Tongue (tissue), 2 donors: ENCODE results near the gene ST3GAL2. TPM values are rescaled to one million over a fixed set of nuclear protein-coding genes. Genes with fewer than 3 reads are reported as not detected.
"Not testable (repeated sequence)": the region's sequence is repeated elsewhere in the genome, so short reads cannot be mapped to it uniquely, and the experiment has no call there.

Source experiments
- DNase-seq: peaks from one replicate; pipeline ENCODE4 v3.0.0-alpha.2; 2015
- total RNA-seq: library from RNA; depleted of rRNA; stranded (reverse); fragments of >200 nt; gene quantifications from one replicate; pipeline ENCODE4 v1.2.3, GENCODE V29; 2014

The ST3GAL2 gene
- total RNA-seq, 1 donor from 2014 or later = 35.8 TPM

GRCh38 chr16:70417661-70418060, 21.2 kb downstream of the ST3GAL2 start:
- no peak for DNase-seq

- DNase-seq = no peak
These were observed 21.9 kb downstream of the ST3GAL2 start for GRCh38 chr16:70416748-70417616.

DNA sequence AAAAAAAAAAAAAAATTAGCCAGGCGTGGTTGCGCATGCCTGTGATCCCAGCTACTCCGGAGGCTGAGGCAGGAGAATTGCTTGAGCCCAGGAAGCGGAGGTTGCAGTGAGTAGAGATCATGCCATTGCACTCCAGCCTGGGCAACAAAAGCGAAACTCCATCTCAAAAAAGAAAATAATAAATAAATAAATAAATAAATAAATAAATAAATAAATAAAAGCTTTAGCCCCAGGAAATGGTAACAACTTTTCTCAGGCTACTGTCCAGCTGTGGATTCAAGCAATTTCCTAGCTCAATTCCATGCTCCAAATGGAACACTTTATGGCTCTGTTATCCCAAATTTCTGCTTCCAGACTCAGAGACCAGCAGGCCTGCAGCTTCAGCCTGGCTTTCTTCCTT, 25.3 kb downstream of the ST3GAL2 start:
- DNase-seq = not testable (repeated sequence)

GRCh38 chr16:70412385-70412784, 26.5 kb downstream of the ST3GAL2 start:
- DNase-seq = no peak

- no peak for DNase-seq
These were observed 28.2 kb downstream of the ST3GAL2 start for GRCh38 chr16:70410734-70411133.

- DNase-seq = no peak
These were observed 31.1 kb downstream of the ST3GAL2 start for GRCh38 chr16:70407811-70408274.

DNA sequence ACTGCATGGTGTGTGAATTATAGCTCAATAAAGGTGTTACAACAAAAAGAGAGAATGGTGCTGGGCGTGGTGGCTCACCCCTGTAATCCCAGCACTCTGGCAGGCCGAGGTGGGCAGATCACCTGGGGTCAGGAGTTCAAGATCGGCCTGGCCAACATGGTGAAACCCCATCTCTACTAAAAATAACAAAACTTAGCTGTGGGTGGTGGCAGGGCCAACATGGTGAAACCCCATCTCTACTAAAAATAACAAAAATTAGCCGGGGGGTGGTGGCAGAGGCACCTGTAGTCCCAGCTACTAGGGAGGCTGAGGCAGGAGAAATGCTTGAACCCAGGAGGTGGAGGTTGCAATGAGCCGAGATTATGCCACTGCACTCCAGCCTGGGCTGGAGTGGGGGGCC, 32.8 kb downstream of the ST3GAL2 start:
- DNase-seq = not testable (repeated sequence)

DNA sequence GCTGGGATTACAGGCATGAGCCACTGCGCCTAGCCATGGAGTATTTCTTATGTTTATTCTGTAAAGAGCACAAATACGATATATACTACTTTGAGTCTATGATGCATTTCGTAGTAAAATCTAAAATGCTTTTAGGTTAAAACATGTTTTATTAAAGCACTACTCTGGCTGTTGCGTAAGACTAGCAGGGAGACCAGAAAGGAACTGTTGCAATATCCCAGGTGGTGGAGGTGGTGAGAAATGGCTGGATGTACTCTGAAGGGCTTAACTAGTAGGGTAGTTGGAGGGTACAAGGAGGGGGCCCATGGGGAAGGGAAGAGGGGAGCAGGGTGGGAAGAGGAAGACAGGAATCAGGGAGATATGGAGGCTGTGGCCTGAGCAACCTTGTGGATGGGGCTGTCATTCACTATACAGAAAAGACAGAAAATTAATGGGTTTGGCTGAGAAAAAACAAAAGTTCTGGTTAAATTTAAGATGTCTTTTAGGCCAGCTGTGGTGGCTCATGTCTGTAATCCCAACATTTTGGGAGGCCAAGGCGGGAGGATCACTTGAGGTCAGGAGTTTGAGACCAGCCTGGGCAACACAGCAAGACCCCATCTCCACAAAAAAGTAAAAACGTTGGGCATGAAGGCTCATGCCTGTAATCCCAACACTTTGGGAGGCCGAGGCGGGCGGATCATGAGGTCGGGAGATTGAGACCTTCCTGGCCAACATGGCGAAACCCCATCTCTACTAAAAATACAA, 35.8 kb downstream of the ST3GAL2 start:
- DNase-seq = no peak

DNA sequence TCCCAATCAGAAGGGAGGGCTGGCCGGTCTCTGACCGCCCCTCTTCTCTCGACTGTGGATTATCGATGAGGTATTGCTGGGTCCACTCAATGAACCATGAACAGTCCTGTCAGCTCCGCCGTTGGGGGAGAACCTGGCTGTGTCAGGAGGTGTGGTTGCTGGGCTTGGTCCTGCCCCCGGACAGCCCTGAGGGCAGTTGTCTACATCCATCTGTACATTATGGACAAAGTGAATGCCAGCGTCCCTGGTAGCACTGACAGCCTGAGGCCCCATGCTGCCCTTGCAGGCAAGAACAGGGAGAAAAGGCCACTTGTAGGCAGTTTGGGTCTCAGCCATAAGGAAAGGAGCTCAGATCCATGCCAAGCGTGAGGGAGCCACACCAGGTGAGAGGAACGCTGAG, 38.9 kb downstream of the ST3GAL2 start:
- DNase-seq = no peak

- DNase-seq = no peak
These were observed 39.5 kb downstream of the ST3GAL2 start for GRCh38 chr16:70399381-70399780.

DNA sequence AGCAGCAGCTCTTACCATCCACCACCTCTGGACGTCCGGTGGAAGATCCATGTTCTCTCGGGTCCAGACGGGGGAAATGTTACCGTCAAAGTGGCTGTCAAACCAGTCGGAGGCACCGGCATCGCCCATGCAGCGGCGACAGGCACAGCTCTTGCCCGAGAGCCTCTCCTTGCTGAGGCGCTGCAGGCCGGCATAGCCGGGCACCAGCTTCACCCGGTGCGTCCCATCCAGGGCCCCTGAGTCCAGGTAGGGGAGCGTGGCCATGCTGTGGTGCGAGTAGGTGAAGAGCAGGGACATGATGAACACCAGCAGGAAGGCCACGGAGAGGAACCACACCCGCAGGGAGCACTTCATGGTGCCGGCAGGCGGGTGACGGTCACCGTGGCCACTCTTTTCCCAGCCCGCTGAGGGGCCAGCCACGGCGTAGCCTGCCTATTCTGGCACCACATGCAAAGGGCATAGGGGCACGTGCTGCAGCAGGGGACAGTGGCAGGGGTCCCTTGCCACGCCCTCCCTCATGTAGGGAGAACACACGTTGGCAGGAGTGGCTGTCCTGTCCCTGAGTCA, 40.6 kb downstream of the ST3GAL2 start:
- DNase-seq = no peak

DNA sequence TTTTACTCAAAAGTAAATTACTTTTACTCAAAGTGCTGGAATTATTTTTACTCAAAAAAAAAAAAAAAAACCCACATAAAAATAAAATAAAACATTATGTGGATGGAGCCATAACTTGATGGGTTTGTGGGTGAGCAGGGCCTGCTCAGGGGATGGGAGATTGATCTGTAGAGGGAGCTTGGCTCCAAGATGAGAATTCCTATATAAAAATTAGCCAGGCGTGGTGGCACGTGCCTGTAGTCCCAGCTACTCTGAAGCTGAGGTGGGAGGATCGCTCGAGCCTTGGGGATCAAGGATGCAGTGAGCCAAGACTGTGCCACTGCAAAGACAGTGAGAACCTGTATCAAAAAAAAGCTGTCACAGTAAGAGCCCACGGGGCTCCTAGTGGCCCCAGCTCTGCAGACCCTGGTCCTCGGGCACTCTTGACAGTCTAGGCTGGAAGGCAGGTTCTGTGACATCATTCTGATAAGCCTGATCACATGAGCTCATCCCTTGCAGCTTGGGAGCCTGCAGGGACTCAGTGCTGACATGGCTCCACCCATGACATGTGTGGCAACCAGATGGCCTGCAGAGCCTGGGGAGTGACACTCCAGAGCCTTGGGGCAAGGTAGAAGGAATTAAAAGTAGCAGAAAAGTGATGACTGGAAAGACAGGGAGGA, 42.5 kb downstream of the ST3GAL2 start:
- no peak for DNase-seq

- peak; percentile 53 for DNase-seq
These were observed 43.5 kb downstream of the ST3GAL2 start for GRCh38 chr16:70395345-70395901.

DNA sequence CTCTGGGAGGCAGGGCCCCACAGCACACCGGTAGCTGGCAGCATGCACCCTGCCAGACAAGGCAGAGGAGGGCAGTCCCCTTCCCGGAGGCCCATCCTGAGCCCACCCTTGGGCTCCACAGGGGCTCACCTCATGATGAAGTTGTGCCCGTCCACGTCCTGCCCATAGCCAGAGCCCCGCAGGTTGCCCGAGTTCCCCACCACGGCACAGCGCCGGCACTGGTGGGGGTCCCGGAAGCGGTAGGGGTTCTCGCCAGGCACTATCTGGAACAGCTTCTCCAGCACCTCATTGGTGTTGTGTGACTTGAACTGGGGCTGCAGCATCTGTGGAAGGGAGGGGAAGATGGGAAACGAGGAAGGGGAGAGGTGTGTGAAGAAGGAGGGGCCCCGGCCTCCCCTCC, 44.0 kb downstream of the ST3GAL2 start:
- no peak for DNase-seq

DNA sequence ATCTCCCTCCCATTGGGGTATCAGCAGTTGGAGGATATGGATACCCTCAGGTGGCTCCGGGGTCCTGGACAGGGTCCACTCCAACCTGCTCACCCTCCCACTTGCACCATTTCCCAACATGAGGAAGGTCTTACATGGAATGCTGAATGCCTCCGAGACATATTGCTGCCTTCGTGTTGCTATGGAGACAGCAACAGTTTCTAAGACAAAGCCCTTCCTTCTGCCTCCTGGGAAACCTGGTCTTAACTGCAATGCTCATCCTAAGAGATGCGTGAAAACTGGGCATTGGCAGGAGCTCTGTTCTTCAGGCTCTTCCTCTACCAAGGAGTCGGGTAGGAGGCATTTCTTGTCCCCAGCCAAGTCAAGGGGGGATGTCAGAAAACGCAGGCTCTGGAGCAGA, 45.2 kb downstream of the ST3GAL2 start:
- no peak for DNase-seq

DNA sequence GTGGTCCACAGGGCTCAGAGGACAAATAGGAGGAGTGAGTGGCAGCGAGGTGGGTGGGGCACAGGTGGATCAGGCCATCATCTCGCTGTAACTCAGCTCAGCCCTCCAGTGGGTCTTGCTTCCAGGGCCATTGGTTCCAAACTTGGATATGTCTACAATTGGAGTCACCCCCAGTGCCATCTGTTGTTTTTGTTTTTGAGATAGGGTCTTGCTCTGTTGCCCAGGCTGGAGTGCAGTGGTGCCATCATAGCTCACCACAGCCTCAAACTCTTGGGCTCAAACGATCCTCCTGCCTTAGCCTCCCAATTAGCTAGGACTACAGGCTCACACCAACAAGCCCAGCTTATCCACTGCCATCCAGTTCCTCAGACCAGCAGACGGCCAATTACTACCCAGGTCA, 46.3 kb downstream of the ST3GAL2 start:
- no peak for DNase-seq

DNA sequence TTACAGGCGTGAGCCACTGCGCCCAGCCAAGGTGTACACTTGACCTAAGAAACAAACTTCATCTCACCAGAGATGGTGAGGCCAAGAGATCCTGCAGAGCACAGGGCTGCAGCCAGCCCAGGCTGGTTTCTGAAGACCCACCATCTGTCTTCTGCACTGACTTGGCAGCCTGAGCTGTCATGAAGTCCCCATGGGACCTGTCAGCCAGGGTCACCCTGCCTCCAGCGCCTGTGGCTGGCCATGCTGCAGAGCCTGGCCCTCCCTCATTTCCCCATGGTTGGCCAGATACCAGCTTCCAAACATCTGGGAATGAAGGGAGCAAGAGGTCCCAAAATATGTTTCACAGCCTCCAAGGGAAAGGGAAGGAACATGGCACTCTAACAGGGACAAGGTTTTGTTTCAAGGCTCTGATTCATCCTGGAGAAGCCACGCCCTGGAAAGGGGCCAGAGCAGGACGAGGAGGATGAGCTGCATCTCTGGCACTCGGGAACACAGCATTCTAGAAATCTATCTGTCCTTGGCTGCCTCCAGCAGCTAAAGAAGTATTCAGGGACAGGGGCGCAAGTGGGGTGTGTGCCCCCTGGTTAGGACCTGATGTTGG, 46.9 kb downstream of the ST3GAL2 start:
- no peak for DNase-seq

GRCh38 chr16:70391446-70391845, 47.5 kb downstream of the ST3GAL2 start:
- no peak for DNase-seq

- no peak for DNase-seq
These were observed 48.1 kb downstream of the ST3GAL2 start for GRCh38 chr16:70390774-70391173.

DNA sequence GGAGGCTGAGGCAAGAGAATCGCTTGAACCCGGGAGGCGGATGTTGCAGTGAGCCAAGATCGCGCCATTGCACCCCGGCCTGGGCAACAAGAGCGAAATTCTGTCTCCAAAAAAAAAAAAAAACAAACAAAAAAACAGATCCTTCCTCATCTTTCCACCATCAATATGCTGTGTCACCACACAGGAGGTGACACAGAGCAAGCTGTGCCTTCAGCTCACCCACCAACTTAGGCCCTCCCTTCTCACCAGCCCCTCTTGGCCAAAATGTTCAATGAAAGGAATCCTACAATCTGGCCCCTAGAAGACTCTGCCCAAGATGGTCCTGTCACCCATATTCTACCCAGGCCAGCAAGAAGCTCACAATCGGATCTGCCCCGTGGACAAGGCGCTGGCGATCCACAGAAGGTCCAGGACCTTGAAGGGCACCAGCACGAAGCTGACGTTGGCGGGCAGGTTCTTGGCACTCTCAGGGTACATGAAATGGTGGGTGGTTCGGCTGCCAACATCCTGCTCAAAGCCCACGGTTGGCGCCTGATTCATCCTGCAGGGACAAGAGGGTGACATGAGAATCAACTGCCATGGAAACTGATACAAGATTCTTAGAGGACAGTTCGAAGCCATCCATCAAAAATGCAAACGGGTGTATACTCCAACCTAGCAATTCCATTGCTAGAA, 50.8 kb downstream of the ST3GAL2 start:
- DNase-seq = no peak
